ENCODE results near the gene PPP1R14C. TPM values are rescaled to one million over a fixed set of nuclear protein-coding genes. Genes with fewer than 3 reads are reported as not detected.

The PPP1R14C gene
- polyA plus RNA-seq, 2 of the 4 experiments (the other 2 are of a cell fraction), result 0.34 to 0.43 TPM

DNA sequence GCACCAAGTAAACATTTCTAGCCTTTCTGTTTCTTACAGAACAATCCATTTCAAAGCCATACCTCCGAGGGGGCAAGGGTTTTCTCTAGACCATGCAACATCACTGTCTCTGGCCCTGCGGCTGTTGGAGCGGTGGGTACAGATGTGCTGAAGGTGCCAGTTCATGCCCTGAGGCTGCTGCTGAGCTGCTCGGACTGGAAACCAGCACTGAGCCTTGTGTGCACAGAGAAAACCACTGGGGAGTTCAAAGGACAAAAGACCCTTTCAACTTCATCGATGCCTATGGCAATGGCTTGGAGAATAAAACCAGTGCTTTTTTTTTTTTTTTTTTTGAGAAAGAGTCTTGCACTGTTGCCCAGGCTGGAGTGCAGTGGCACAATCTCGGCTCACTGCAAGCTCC is 132.6 kb downstream of the PPP1R14C start:
- H3K4me2 ChIP-seq, result no peak overlapping the region
- FAIRE-seq, result no peak
- ATAC-seq, result no peak
- TF ChIP-seq RCOR1 (IDR thresholded peaks at IDR 0.05; ENCODE audit: low read depth, low read length) (no peak), FOSL2 (IDR thresholded peaks at IDR 0.05) (no peak), FOSL2 (CRISPR knock-in tag; IDR thresholded peaks at IDR 0.05) (no peak), BHLHE40 (IDR thresholded peaks at IDR 0.05; ENCODE audit: low read depth, low read length) (no peak), NPAS2 (CRISPR knock-in tag; IDR thresholded peaks at IDR 0.05; ENCODE audit: borderline replicate concordance) (no peak), POLR2A (IDR thresholded peaks at IDR 0.05; ENCODE audit: low read length) (no peak), SREBF2 (IDR thresholded peaks at IDR 0.05) (no peak), PHF8 (IDR thresholded peaks at IDR 0.05; ENCODE audit: borderline replicate concordance, low read depth) (no peak), ELK1 (IDR thresholded peaks at IDR 0.05; ENCODE audit: low read depth, low read length) (no peak), HOXB5 (CRISPR knock-in tag; IDR thresholded peaks at IDR 0.05) (no peak), MAFK (IDR thresholded peaks at IDR 0.05; ENCODE audit: partially characterized antibody) (no peak)
- TF ChIP-seq, protein P1, sequence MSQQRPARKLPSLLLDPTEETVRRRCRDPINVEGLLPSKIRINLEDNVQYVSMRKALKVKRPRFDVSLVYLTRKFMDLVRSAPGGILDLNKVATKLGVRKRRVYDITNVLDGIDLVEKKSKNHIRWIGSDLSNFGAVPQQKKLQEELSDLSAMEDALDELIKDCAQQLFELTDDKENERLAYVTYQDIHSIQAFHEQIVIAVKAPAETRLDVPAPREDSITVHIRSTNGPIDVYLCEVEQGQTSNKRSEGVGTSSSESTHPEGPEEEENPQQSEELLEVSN (IDR thresholded peaks at IDR 0.05; ENCODE audit: borderline replicate concordance, low read depth), result no peak
- TF ChIP-seq, protein P2, sequence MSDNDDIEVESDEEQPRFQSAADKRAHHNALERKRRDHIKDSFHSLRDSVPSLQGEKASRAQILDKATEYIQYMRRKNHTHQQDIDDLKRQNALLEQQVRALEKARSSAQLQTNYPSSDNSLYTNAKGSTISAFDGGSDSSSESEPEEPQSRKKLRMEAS (IDR thresholded peaks at IDR 0.05), result no peak
- no peak overlapping the region for H3K27ac ChIP-seq
- H3K4me1 ChIP-seq, result peaks cover 1% of the 10 kb centered on the region; the same call in 2 of the 3 replicates
- CTCF ChIA-PET, result interaction anchor here (1.7 kb wide), 1 partner anchor 13 kb away, joined by 4 read pairs; no protein-coding TSS in a partner anchor
- no peaks in the 10 kb centered on the region for H3K9me3 ChIP-seq
- no peak overlapping the region for H3K4me3 ChIP-seq
- DNase-seq (ENCODE audit: low read depth in 1 of 2, low spot score in 1 of 2), result no peak
- POLR2A ChIA-PET, result no interaction called here
- 69% methylated on average over 6 of the region's 6 CpGs for WGBS (ENCODE audit: missing lambda C conversion rate)

GRCh38 chr6:150276168-150276936 is 133.5 kb downstream of the PPP1R14C start:
- H3K4me3 ChIP-seq, result no peak overlapping the region
- H3K4me2 ChIP-seq, result no peak overlapping the region
- CTCF ChIA-PET, result interaction anchor here (0.7 to 1.7 kb wide), 3 partner anchors 12 to 196 kb away, joined by 3 to 4 read pairs (median 3); no protein-coding TSS in a partner anchor
- POLR2A ChIA-PET, result no interaction called here
- TF ChIP-seq, protein P1 (IDR thresholded peaks at IDR 0.05; ENCODE audit: borderline replicate concordance, low read depth), result no peak
- ATAC-seq (no peak), FAIRE-seq (no peak), DNase-seq (ENCODE audit: low read depth in 1 of 2, low spot score in 1 of 2) (no peak)
- no peaks in the 10 kb centered on the region for H3K4me1 ChIP-seq
- no peaks in the 10 kb centered on the region for H3K9me3 ChIP-seq
- no peak overlapping the region for H3K27ac ChIP-seq
- WGBS (ENCODE audit: missing lambda C conversion rate), result 62% methylated on average over 8 of the region's 8 CpGs

GRCh38 chr6:150276937-150277742 is 134.3 kb downstream of the PPP1R14C start:
- CTCF ChIA-PET, result interaction anchor here (0.7 to 1.7 kb wide), 3 partner anchors 12 to 197 kb away, joined by 3 to 4 read pairs (median 3); no protein-coding TSS in a partner anchor
- ATAC-seq, result no peak
- POLR2A ChIA-PET, result no interaction called here

More at GRCh38 chr6:150276937-150277742, 134.3 kb downstream of the PPP1R14C start:
- FAIRE-seq (no peak), DNase-seq (ENCODE audit: low read depth in 1 of 2, low spot score in 1 of 2) (no peak)
- Histone ChIP-seq H3K27ac (no peak overlapping the region), H3K9me3 (no peaks in the 10 kb centered on the region), H3K4me3 (no peak overlapping the region), H3K4me1 (no peaks in the 10 kb centered on the region), H3K4me2 (no peak overlapping the region)
- TF ChIP-seq, protein P3, sequence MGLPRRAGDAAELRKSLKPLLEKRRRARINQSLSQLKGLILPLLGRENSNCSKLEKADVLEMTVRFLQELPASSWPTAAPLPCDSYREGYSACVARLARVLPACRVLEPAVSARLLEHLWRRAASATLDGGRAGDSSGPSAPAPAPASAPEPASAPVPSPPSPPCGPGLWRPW (IDR thresholded peaks at IDR 0.05), result no peak
- TF ChIP-seq, protein P4, sequence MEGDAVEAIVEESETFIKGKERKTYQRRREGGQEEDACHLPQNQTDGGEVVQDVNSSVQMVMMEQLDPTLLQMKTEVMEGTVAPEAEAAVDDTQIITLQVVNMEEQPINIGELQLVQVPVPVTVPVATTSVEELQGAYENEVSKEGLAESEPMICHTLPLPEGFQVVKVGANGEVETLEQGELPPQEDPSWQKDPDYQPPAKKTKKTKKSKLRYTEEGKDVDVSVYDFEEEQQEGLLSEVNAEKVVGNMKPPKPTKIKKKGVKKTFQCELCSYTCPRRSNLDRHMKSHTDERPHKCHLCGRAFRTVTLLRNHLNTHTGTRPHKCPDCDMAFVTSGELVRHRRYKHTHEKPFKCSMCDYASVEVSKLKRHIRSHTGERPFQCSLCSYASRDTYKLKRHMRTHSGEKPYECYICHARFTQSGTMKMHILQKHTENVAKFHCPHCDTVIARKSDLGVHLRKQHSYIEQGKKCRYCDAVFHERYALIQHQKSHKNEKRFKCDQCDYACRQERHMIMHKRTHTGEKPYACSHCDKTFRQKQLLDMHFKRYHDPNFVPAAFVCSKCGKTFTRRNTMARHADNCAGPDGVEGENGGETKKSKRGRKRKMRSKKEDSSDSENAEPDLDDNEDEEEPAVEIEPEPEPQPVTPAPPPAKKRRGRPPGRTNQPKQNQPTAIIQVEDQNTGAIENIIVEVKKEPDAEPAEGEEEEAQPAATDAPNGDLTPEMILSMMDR (IDR thresholded peaks at IDR 0.05), result no peak
- TF ChIP-seq TP53 (CRISPR knock-in tag; IDR thresholded peaks at IDR 0.05) (no peak), PHF8 (IDR thresholded peaks at IDR 0.05; ENCODE audit: borderline replicate concordance, low read depth) (no peak), FOSL2 (IDR thresholded peaks at IDR 0.05) (no peak), FOSL2 (CRISPR knock-in tag; IDR thresholded peaks at IDR 0.05) (no peak), NR3C1 (IDR thresholded peaks at IDR 0.05) (no peak), HOXA7 (CRISPR knock-in tag; IDR thresholded peaks at IDR 0.05) (no peak), ZNF302 (CRISPR knock-in tag; IDR thresholded peaks at IDR 0.05) (no peak), BHLHE40 (IDR thresholded peaks at IDR 0.05; ENCODE audit: low read depth, low read length) (no peak), MAFK (IDR thresholded peaks at IDR 0.05; ENCODE audit: partially characterized antibody) (no peak), ZC3H11A (IDR thresholded peaks at IDR 0.05) (no peak)
- 67% methylated on average over 10 of the region's 10 CpGs for WGBS (ENCODE audit: missing lambda C conversion rate)
